IPS-18a (cell line): ENCODE measurements around the gene CSNK1A1.
A peak's percentile ranks its signal among the peaks of the same experiment; 100 is the strongest.

Source experiments
- H3K27ac ChIP-seq: one replicate; pipeline ENCODE4 v1.5.1; 2013; ENCODE audit warnings: low read length
- H3K27me3 ChIP-seq: one replicate; pipeline ENCODE4 v1.6.1; 2013; ENCODE audit warnings: mild to moderate bottlenecking, low read length; ENCODE audit not compliant: control insufficient read depth, insufficient read depth
- H3K36me3 ChIP-seq: one replicate; pipeline ENCODE4 v1.6.1; 2013; ENCODE audit warnings: low read depth, low read length; ENCODE audit not compliant: control insufficient read depth
- H3K4me1 ChIP-seq: one replicate; pipeline ENCODE4 v1.6.1; 2013; ENCODE audit warnings: low read depth, low read length; ENCODE audit not compliant: control insufficient read depth
- H3K4me3 ChIP-seq: one replicate; pipeline ENCODE4 v1.5.1; 2013; ENCODE audit warnings: low read length
- H3K9ac ChIP-seq: one replicate; pipeline ENCODE4 v1.6.1; 2013; ENCODE audit warnings: mild to moderate bottlenecking, low read length, moderate library complexity
- H3K9me3 ChIP-seq: one replicate; pipeline ENCODE4 v1.6.1; 2013; ENCODE audit warnings: low read depth, low read length; ENCODE audit not compliant: control insufficient read depth

The CSNK1A1 gene

GRCh38 chr5:149498724-149499336 is 52.4 kb downstream of the CSNK1A1 start:
- peaks cover 79% of the 10 kb centered on the region for H3K36me3 ChIP-seq
- peak overlapping the region; percentile 28 for H3K4me3 ChIP-seq
- H3K27me3 ChIP-seq = no peaks in the 10 kb centered on the region

GRCh38 chr5:149497357-149497756 is 53.9 kb downstream of the CSNK1A1 start:
- no peak overlapping the region for H3K9ac ChIP-seq
- H3K9me3 ChIP-seq = no peaks in the 10 kb centered on the region
- H3K4me1 ChIP-seq = peaks cover 20% of the 10 kb centered on the region
- H3K4me3 ChIP-seq = no peak overlapping the region
- H3K27ac ChIP-seq = no peak overlapping the region
- H3K36me3 ChIP-seq = peaks cover 69% of the 10 kb centered on the region
- no peaks in the 10 kb centered on the region for H3K27me3 ChIP-seq

More at GRCh38 chr5:149498724-149499336, 52.4 kb downstream of the CSNK1A1 start:
- Histone ChIP-seq H3K9me3 (no peaks in the 10 kb centered on the region), H3K27ac (no peak overlapping the region), H3K9ac (no peak overlapping the region), H3K4me1 (peaks cover 20% of the 10 kb centered on the region)

- H3K9me3 ChIP-seq = no peaks in the 10 kb centered on the region
- no peak overlapping the region for H3K27ac ChIP-seq
- no peaks in the 10 kb centered on the region for H3K27me3 ChIP-seq
- H3K4me1 ChIP-seq = peaks cover 20% of the 10 kb centered on the region
- H3K4me3 ChIP-seq = no peak overlapping the region
- H3K9ac ChIP-seq = no peak overlapping the region
- peaks cover 64% of the 10 kb centered on the region for H3K36me3 ChIP-seq
These were observed 54.3 kb downstream of the CSNK1A1 start for GRCh38 chr5:149496917-149497316.

- peaks cover 57% of the 10 kb centered on the region for H3K36me3 ChIP-seq
These were observed 55.1 kb downstream of the CSNK1A1 start for GRCh38 chr5:149496166-149496565.

GRCh38 chr5:149495673-149496072 is 55.6 kb downstream of the CSNK1A1 start:
- Histone ChIP-seq H3K9ac (no peak overlapping the region), H3K27me3 (no peaks in the 10 kb centered on the region), H3K36me3 (peaks cover 52% of the 10 kb centered on the region), H3K9me3 (no peaks in the 10 kb centered on the region), H3K4me3 (no peak overlapping the region), H3K4me1 (peaks cover 20% of the 10 kb centered on the region), H3K27ac (no peak overlapping the region)

More at GRCh38 chr5:149496166-149496565, 55.1 kb downstream of the CSNK1A1 start:
- H3K27me3 ChIP-seq = no peaks in the 10 kb centered on the region
- peaks cover 20% of the 10 kb centered on the region for H3K4me1 ChIP-seq
- no peaks in the 10 kb centered on the region for H3K9me3 ChIP-seq
- H3K9ac ChIP-seq = no peak overlapping the region
- H3K27ac ChIP-seq = no peak overlapping the region
- H3K4me3 ChIP-seq = no peak overlapping the region

GRCh38 chr5:149493316-149493715 is 57.9 kb downstream of the CSNK1A1 start:
- no peak overlapping the region for H3K4me3 ChIP-seq
- H3K27ac ChIP-seq = no peak overlapping the region
- peaks cover 7% of the 10 kb centered on the region for H3K4me1 ChIP-seq
- no peaks in the 10 kb centered on the region for H3K27me3 ChIP-seq
- no peaks in the 10 kb centered on the region for H3K9me3 ChIP-seq
- no peak overlapping the region for H3K9ac ChIP-seq
- peaks cover 41% of the 10 kb centered on the region for H3K36me3 ChIP-seq

GRCh38 chr5:149492781-149493180 is 58.5 kb downstream of the CSNK1A1 start:
- Histone ChIP-seq H3K27me3 (no peaks in the 10 kb centered on the region), H3K27ac (no peak overlapping the region), H3K4me3 (no peak overlapping the region), H3K9ac (no peak overlapping the region), H3K36me3 (peaks cover 38% of the 10 kb centered on the region), H3K9me3 (no peaks in the 10 kb centered on the region), H3K4me1 (peaks cover 7% of the 10 kb centered on the region)

GRCh38 chr5:149490599-149491485 is 60.4 kb downstream of the CSNK1A1 start:
- Histone ChIP-seq H3K9me3 (no peaks in the 10 kb centered on the region), H3K9ac (no peak overlapping the region), H3K36me3 (peaks cover 18% of the 10 kb centered on the region), H3K4me1 (no peaks in the 10 kb centered on the region), H3K27me3 (no peaks in the 10 kb centered on the region), H3K27ac (no peak overlapping the region), H3K4me3 (no peak overlapping the region)

GRCh38 chr5:149489605-149490037 is 61.6 kb downstream of the CSNK1A1 start:
- Histone ChIP-seq H3K27ac (no peak overlapping the region), H3K27me3 (no peaks in the 10 kb centered on the region), H3K36me3 (peaks cover 8% of the 10 kb centered on the region), H3K9me3 (no peaks in the 10 kb centered on the region), H3K9ac (no peak overlapping the region), H3K4me3 (no peak overlapping the region), H3K4me1 (no peaks in the 10 kb centered on the region)

- no peaks in the 10 kb centered on the region for H3K9me3 ChIP-seq
- H3K9ac ChIP-seq = no peak overlapping the region
- no peaks in the 10 kb centered on the region for H3K27me3 ChIP-seq
- H3K27ac ChIP-seq = no peak overlapping the region
- peaks cover 4% of the 10 kb centered on the region for H3K36me3 ChIP-seq
- H3K4me1 ChIP-seq = no peaks in the 10 kb centered on the region
- H3K4me3 ChIP-seq = no peak overlapping the region
These were observed 62.5 kb downstream of the CSNK1A1 start for GRCh38 chr5:149488645-149489306.

- Histone ChIP-seq H3K27me3 (no peaks in the 10 kb centered on the region), H3K4me1 (no peaks in the 10 kb centered on the region), H3K9me3 (no peaks in the 10 kb centered on the region), H3K4me3 (no peak overlapping the region), H3K36me3 (no peaks in the 10 kb centered on the region), H3K27ac (no peak overlapping the region), H3K9ac (no peak overlapping the region)
These were observed 63.6 kb downstream of the CSNK1A1 start for GRCh38 chr5:149487672-149488071.
